ENCODE measurements around the gene ASAP2.

Gene ASAP2

GRCh38 chr2:9358846-9359245 lies 152.2 kb downstream of the ASAP2 start:
- H3K4me3 ChIP-seq (ENCODE audit: low read depth, low read length) = no peak overlapping the region

GRCh38 chr2:9359463-9359862 lies 152.9 kb downstream of the ASAP2 start:
- DNase-seq (ENCODE audit: low read depth) = no peak
- H3K4me3 ChIP-seq (ENCODE audit: low read depth, low read length) = no peak overlapping the region
- TF ChIP-seq, protein P1, sequence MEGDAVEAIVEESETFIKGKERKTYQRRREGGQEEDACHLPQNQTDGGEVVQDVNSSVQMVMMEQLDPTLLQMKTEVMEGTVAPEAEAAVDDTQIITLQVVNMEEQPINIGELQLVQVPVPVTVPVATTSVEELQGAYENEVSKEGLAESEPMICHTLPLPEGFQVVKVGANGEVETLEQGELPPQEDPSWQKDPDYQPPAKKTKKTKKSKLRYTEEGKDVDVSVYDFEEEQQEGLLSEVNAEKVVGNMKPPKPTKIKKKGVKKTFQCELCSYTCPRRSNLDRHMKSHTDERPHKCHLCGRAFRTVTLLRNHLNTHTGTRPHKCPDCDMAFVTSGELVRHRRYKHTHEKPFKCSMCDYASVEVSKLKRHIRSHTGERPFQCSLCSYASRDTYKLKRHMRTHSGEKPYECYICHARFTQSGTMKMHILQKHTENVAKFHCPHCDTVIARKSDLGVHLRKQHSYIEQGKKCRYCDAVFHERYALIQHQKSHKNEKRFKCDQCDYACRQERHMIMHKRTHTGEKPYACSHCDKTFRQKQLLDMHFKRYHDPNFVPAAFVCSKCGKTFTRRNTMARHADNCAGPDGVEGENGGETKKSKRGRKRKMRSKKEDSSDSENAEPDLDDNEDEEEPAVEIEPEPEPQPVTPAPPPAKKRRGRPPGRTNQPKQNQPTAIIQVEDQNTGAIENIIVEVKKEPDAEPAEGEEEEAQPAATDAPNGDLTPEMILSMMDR (IDR thresholded peaks at IDR 0.05; ENCODE audit: low read depth, low read length, missing control alignments) = no peak

More at GRCh38 chr2:9358846-9359245, 152.2 kb downstream of the ASAP2 start:
- TF ChIP-seq, protein P1 (IDR thresholded peaks at IDR 0.05; ENCODE audit: low read depth, low read length, missing control alignments) = no peak
- DNase-seq (ENCODE audit: low read depth) = no peak

GRCh38 chr2:9360110-9360509 lies 153.5 kb downstream of the ASAP2 start:
- TF ChIP-seq, protein P1 (IDR thresholded peaks at IDR 0.05; ENCODE audit: low read depth, low read length, missing control alignments) = no peak
- no peak overlapping the region for H3K4me3 ChIP-seq (ENCODE audit: low read depth, low read length)
- no peak for DNase-seq (ENCODE audit: low read depth)

DNA sequence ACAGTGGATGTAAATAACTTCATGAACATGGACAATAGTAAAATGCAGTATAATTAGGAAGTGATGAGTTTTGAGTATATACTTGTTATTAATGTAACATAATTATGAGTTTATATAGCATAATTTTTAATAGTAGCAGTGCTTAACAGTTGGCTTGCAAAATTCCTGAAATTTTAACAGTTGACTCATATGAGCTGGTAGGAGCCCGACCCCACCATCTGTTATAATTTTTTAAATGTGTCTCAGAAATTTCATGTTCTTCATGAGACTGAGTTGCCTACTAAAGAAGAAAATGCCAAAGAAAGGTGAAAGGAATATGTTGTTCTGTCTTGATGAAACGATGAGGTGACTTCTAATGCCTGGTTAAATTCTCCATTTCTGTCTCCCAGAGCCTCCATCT lies 154.1 kb downstream of the ASAP2 start:
- TF ChIP-seq, protein P1 (IDR thresholded peaks at IDR 0.05; ENCODE audit: low read depth, low read length, missing control alignments) = no peak
- H3K4me3 ChIP-seq (ENCODE audit: low read depth, low read length) = no peak overlapping the region
- no peak for DNase-seq (ENCODE audit: low read depth)

DNA sequence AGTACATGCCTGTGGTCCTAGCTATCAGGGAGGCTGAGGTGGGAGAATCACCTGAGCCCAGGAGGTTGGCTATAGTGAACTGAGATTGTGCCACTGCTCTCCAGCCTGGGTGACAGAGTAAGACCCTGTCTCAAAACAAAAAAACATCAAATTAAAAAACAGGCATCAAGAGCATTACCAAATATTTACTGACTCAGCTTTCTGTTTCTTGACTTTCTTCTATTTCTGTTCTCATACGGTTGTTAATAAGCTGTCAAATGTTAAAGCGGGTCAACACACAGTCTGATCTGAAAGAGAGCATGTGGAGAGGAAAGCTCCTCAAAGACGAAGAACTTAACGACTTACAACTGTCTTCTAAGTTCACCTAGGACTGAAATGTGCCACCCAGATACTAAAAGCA lies 157.8 kb downstream of the ASAP2 start:
- no peak for DNase-seq (ENCODE audit: low read depth)
- TF ChIP-seq, protein P1 (IDR thresholded peaks at IDR 0.05; ENCODE audit: low read depth, low read length, missing control alignments) = no peak
- no peak overlapping the region for H3K4me3 ChIP-seq (ENCODE audit: low read depth, low read length)

GRCh38 chr2:9364791-9365497 lies 158.3 kb downstream of the ASAP2 start:
- TF ChIP-seq, protein P1 (IDR thresholded peaks at IDR 0.05; ENCODE audit: low read depth, low read length, missing control alignments) = no peak
- H3K4me3 ChIP-seq (ENCODE audit: low read depth, low read length) = no peak overlapping the region
- no peak for DNase-seq (ENCODE audit: low read depth)

DNA sequence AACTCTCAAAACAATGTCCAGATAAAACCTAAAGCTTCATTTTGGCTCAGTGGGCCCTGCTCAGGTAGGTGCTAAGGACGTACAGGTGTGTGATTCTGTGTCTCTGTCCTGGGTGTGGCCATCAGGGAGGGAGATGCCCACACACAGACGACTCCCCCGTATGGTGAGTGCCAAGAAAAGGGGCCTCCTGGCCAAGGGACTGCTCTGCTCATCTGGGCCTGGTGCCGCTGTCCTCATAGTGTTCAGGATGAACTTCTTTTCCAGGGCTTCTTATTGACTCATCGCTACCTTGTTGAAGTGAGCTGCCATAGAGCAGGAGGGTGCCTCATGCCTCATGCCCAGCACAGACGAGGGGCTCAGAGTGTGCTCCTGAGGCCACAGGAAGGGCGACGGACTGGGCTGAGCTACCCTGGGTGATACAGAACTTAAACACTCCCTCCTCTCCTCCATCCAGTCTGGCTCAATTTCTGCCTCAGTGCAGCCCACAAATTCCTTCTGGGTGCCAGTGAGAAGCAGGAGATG lies 158.9 kb downstream of the ASAP2 start:
- no peak overlapping the region for H3K4me3 ChIP-seq (ENCODE audit: low read depth, low read length)
- no peak for DNase-seq (ENCODE audit: low read depth)
- TF ChIP-seq, protein P1 (IDR thresholded peaks at IDR 0.05; ENCODE audit: low read depth, low read length, missing control alignments) = no peak
